H1 (cell line): ENCODE measurements around the gene CYP3A7. TPM values are rescaled to one million over a fixed set of nuclear protein-coding genes. Genes with fewer than 3 reads are reported as not detected.

Experiments used
- CTCF ChIA-PET: fragments of 300-600 bp; sonication (Branson Sonifier 250); formaldehyde crosslinking; loops from one replicate; lab custom pipeline; 2021; ENCODE audit not compliant: partially characterized antibody; lab: Charles Lee
- POLR2A ChIA-PET: fragments of 300-600 bp; sonication (Branson Sonifier 250); formaldehyde crosslinking; loops from one replicate; lab custom pipeline; 2021; ENCODE audit warnings: inconsistent platforms; ENCODE audit not compliant: partially characterized antibody; lab: Charles Lee
- DNase-seq, 2 experiments: peaks; one replicate each; pipeline versions ENCODE4 v3.0.0 to v3.0.0-alpha.2; 2010 to 2022; ENCODE audit warnings: low spot score in 2 of 2, low read depth in 1 of 2, mixed read lengths in 1 of 2
- FAIRE-seq: peaks from 2 replicates; lab custom pipeline; 2011; peaks lifted over from hg19 to GRCh38; lab: Jason Lieb, UNC
- H2AFZ ChIP-seq: 2 replicates; pipeline ENCODE4 v1.8.1; 2012; ENCODE audit warnings: low read length, inconsistent platforms
- H2AK5ac ChIP-seq: 2 replicates; pipeline ENCODE4 v1.6.1; 2013; ENCODE audit warnings: low read depth, low read length
- H2BK120ac ChIP-seq: replicated peaks from 2 replicates; pipeline ENCODE3; 2013; ENCODE audit warnings: low read depth, low read length, inconsistent platforms
- H2BK12ac ChIP-seq: 2 replicates; pipeline ENCODE4 v1.6.1; 2013; ENCODE audit warnings: low read depth, low read length
- H2BK15ac ChIP-seq: 2 replicates; pipeline ENCODE4 v1.6.1; 2013; ENCODE audit warnings: low read length
- H2BK20ac ChIP-seq: 2 replicates; pipeline ENCODE4 v1.6.1; 2013; ENCODE audit warnings: low read length
- H2BK5ac ChIP-seq: 2 replicates; pipeline ENCODE4 v1.6.1; 2013; ENCODE audit warnings: low read depth, low read length
- H3K14ac ChIP-seq: 2 replicates; pipeline ENCODE4 v1.6.1; 2013; ENCODE audit warnings: inconsistent platforms; ENCODE audit not compliant: insufficient read length
- H3K18ac ChIP-seq: 2 replicates; pipeline ENCODE4 v1.6.1; 2013; ENCODE audit warnings: low read length; ENCODE audit errors: extremely low read depth
- H3K23ac ChIP-seq: 2 replicates; pipeline ENCODE4 v1.6.1; 2013; ENCODE audit warnings: inconsistent platforms; ENCODE audit not compliant: insufficient read length
- H3K23me2 ChIP-seq: 2 replicates; pipeline ENCODE4 v1.6.1; 2013; ENCODE audit warnings: low read depth, low read length
- H3K27ac ChIP-seq: 2 replicates; pipeline ENCODE4 v1.6.1; 2011; ENCODE audit warnings: low read depth, low read length, inconsistent platforms
- H3K27me3 ChIP-seq, 4 experiments: replicated peaks in 1 of 4; 1 replicate in 1 of 4; 2 replicates in 3 of 4; pipeline versions ENCODE4 v1.6.1 to v1.8.1; 2011 to 2013; ENCODE audit warnings: low read length in 3 of 4, mild to moderate bottlenecking in 3 of 4, inconsistent platforms in 2 of 4, mixed read lengths in 2 of 4, moderate library complexity in 1 of 4; ENCODE audit not compliant: control insufficient read depth in 3 of 4, insufficient read depth in 3 of 4; ENCODE audit errors: extremely low read depth in 1 of 4
- H3K36me3 ChIP-seq, 4 experiments: 2 replicates each; pipeline versions ENCODE4 v1.6.1 to v1.8.1; 2011 to 2013; ENCODE audit warnings: mild to moderate bottlenecking in 4 of 4, low read length in 3 of 4, moderate library complexity in 2 of 4, control low read depth in 1 of 4, inconsistent platforms in 1 of 4; ENCODE audit not compliant: insufficient read depth in 4 of 4, control insufficient read depth in 2 of 4
- H3K4ac ChIP-seq: replicated peaks from 2 replicates; pipeline ENCODE3; 2013; ENCODE audit warnings: low read length, low read depth, mixed read lengths, inconsistent platforms; ENCODE audit not compliant: insufficient read length
- H3K4me1 ChIP-seq, 4 experiments: replicated peaks in 1 of 4; 1 replicate in 1 of 4; 2 replicates in 3 of 4; pipeline versions ENCODE4 v1.6.1 to v1.8.1; 2011 to 2013; ENCODE audit warnings: low read length in 3 of 4, inconsistent platforms in 2 of 4, mixed read lengths in 1 of 4; ENCODE audit not compliant: insufficient read depth in 4 of 4, control insufficient read depth in 3 of 4
- H3K4me2 ChIP-seq, 2 experiments: 2 replicates each; pipeline versions ENCODE4 v1.6.1 to v1.8.1; 2011 to 2013; ENCODE audit warnings: low read depth in 2 of 2, low read length in 2 of 2, control low read depth in 1 of 2, inconsistent platforms in 1 of 2, mild to moderate bottlenecking in 1 of 2; ENCODE audit not compliant: insufficient read depth in 1 of 2
- H3K4me3 ChIP-seq, 4 experiments: fragments of 200-600, 300-600 bp in 1 of 4; sonication (generic), shearing (Covaris generic), sonication (Bioruptor Twin) in 1 of 4; 2 replicates each; pipeline versions ENCODE4 v1.5.1 to v1.8.1; 2011 to 2016; ENCODE audit warnings: low read length in 4 of 4, low read depth in 3 of 4, control low read depth in 2 of 4, inconsistent platforms in 2 of 4, mild to moderate bottlenecking in 2 of 4, mixed read lengths in 1 of 4, moderate library complexity in 1 of 4; ENCODE audit not compliant: insufficient read depth in 2 of 4; ENCODE audit errors: extremely low read depth in 1 of 4
- H3K56ac ChIP-seq: replicated peaks from 2 replicates; pipeline ENCODE3; 2013; ENCODE audit warnings: low read depth, mild to moderate bottlenecking, mixed read lengths, low read length, inconsistent platforms; ENCODE audit not compliant: insufficient read length
- H3K79me1 ChIP-seq: 2 replicates; pipeline ENCODE4 v1.6.1; 2013; ENCODE audit warnings: low read depth, low read length, control low read depth
- H3K79me2 ChIP-seq, 2 experiments: 2 replicates each; pipeline versions ENCODE4 v1.6.1 to v1.8.1; 2012 to 2013; ENCODE audit warnings: low read length in 2 of 2, mild to moderate bottlenecking in 2 of 2, inconsistent platforms in 1 of 2; ENCODE audit not compliant: insufficient read depth in 2 of 2, control insufficient read depth in 1 of 2
- H3K9ac ChIP-seq, 4 experiments: replicated peaks in 1 of 4; 1 replicate in 1 of 4; 2 replicates in 3 of 4; pipeline versions ENCODE4 v1.6.1 to v1.8.1; 2011 to 2013; ENCODE audit warnings: low read depth in 3 of 4, low read length in 3 of 4, control low read depth in 2 of 4, mild to moderate bottlenecking in 2 of 4, moderate library complexity in 2 of 4, inconsistent platforms in 1 of 4; ENCODE audit errors: extremely low read depth in 1 of 4
- H3K9me3 ChIP-seq, 2 experiments: 2 replicates each; pipeline versions ENCODE4 v1.6.1 to v1.8.1; 2012 to 2013; ENCODE audit warnings: mild to moderate bottlenecking in 2 of 2, moderate library complexity in 2 of 2, control low read depth in 1 of 2, inconsistent platforms in 1 of 2, low read depth in 1 of 2, low read length in 1 of 2, mixed read lengths in 1 of 2; ENCODE audit not compliant: insufficient read depth in 2 of 2
- H4K20me1 ChIP-seq, 2 experiments: replicated peaks in 1 of 2; 2 replicates each; pipeline versions ENCODE3 to v1.8.1; 2011 to 2013; ENCODE audit warnings: inconsistent platforms in 2 of 2, low read length in 2 of 2, mild to moderate bottlenecking in 1 of 2; ENCODE audit not compliant: insufficient read depth in 2 of 2, control insufficient read depth in 1 of 2
- H4K5ac ChIP-seq: 2 replicates; pipeline ENCODE4 v1.6.1; 2013; ENCODE audit warnings: low read length, low read depth, mixed read lengths, inconsistent platforms; ENCODE audit not compliant: insufficient read length
- H4K8ac ChIP-seq: 2 replicates; pipeline ENCODE4 v1.8.0; 2013; ENCODE audit warnings: mild to moderate bottlenecking, moderate library complexity, low read length, inconsistent platforms; ENCODE audit not compliant: insufficient read depth; ENCODE audit errors: extremely low read depth
- H4K91ac ChIP-seq: replicated peaks from 2 replicates; pipeline ENCODE3; 2013; ENCODE audit warnings: low read length, mixed read lengths, inconsistent platforms; ENCODE audit not compliant: insufficient read length
- GTF2F1 ChIP-seq: IDR thresholded peaks from 2 replicates; pipeline ENCODE4 v1.6.1; 2012; ENCODE audit warnings: low read depth, low read length, improper control_type of control experiment, borderline replicate concordance
- SP1 ChIP-seq: IDR thresholded peaks from 2 replicates; pipeline ENCODE4 v1.6.1; 2011; ENCODE audit warnings: low read depth, low read length
- WGBS, 2 experiments: shearing (Covaris generic) in 1 of 2; methylation state at CpG; one replicate each; pipeline versions ENCODE4 v1.1.6 to v1.1.7; 2013 to 2015; ENCODE audit warnings: low lambda C conversion rate in 2 of 2, mixed read lengths in 2 of 2, inconsistent platforms in 1 of 2, low coverage in 1 of 2, missing lambda C conversion rate in 1 of 2; ENCODE audit not compliant: insufficient replicate concordance in 2 of 2, insufficient coverage in 1 of 2, insufficient read length in 1 of 2; ENCODE audit errors: extremely low coverage in 1 of 2, missing lambda C conversion rate in 1 of 2; 5-methylcytosine and 5-hydroxymethylcytosine counted together
- polyA plus RNA-seq, 7 experiments: library from polyadenylated mRNA; depleted of rRNA in 3 of 7; stranded (reverse) in 5 of 7; unstranded in 2 of 7; fragments of >200 nt in 5 of 7; fragments of 200-250 nt in 2 of 7; gene quantifications; 1 replicate in 5 of 7; 2 replicates in 1 of 7; 4 replicates in 1 of 7; pipeline versions ENCODE4 v1.2.1 to v1.2.3, GENCODE V29; 2011 to 2013; ENCODE audit warnings: missing spikeins in 2 of 7, mixed read lengths in 2 of 7
- total RNA-seq: library from RNA; stranded (reverse); fragmentation: NEBNext Ultra II Directional; extraction: Animal tissue kit (Norgen Biotek cat#: 25700); gene quantifications from 2 replicates; pipeline ENCODE4 v1.2.1, GENCODE V29; 2021

CYP3A7 gene
- total and polyA plus RNA-seq, 2 of the 8 experiments (the other 6 are each of a cell fraction or from before 2014, with no cell fraction given), result not detected

GRCh38 chr7:99668541-99668940, 66.5 kb downstream of the CYP3A7 start:
- Histone ChIP-seq H3K9me3 (no peaks in the 10 kb centered on the region), H3K56ac (no peak overlapping the region)
- 86% methylated on average over 8 of the region's 8 CpGs; no CpG with 5 or more reads in 1 of the 2 experiments for WGBS, 2 experiments
- TF ChIP-seq GTF2F1, result no peak
- TF ChIP-seq SP1, result no peak
- TF ChIP-seq, all 59 proteins: peak for 0
- Histone ChIP-seq H3K36me3 (no peaks in the 10 kb centered on the region), H3K79me1 (no peaks in the 10 kb centered on the region), H3K4me3 (no peak overlapping the region), H2BK120ac (no peak overlapping the region), H3K4me2 (no peak overlapping the region), H2BK12ac (no peak overlapping the region), H2BK20ac (no peak overlapping the region), H4K91ac (no peak overlapping the region), H2BK15ac (no peak overlapping the region), H3K14ac (no peak overlapping the region), H3K23ac (peak overlapping the region; percentile 32), H4K8ac (no peak overlapping the region), H4K20me1 (peaks cover 0 to 1% of the 10 kb centered on the region in 2 experiments), H2AK5ac (no peak overlapping the region; the same call in 1 of the 2 replicates), H3K23me2 (no peaks in the 10 kb centered on the region; the same call in 1 of the 2 replicates), H3K79me2 (no peaks in the 10 kb centered on the region), H2BK5ac (no peak overlapping the region), H4K5ac (no peak overlapping the region), H3K9ac (no peak overlapping the region), H2AFZ (no peak overlapping the region), H3K4ac (no peak overlapping the region), H3K27me3 (no peaks in the 10 kb centered on the region), H3K18ac (no peak overlapping the region), H3K4me1 (no peaks in the 10 kb centered on the region), H3K27ac (no peak overlapping the region)
- CTCF ChIA-PET, result no interaction called here
- no peak for FAIRE-seq
- POLR2A ChIA-PET, result no interaction called here
- no peak for DNase-seq
